ENCODE results near the gene MLANA.

MLANA gene

GRCh38 chr9:5853617-5854016, 37.1 kb upstream of the MLANA start (continued):
- no peak for TF ChIP-seq ZNF311 (tag by site-specific recombination; IDR thresholded peaks at IDR 0.05; ENCODE audit: borderline replicate concordance)
- no peak for TF ChIP-seq ZNF398 (tag by site-specific recombination; IDR thresholded peaks at IDR 0.05)
- TF ChIP-seq BCL6B (tag by site-specific recombination; IDR thresholded peaks at IDR 0.05), result no peak
- TF ChIP-seq IKZF3 (tag by site-specific recombination; IDR thresholded peaks at IDR 0.05), result no peak

GRCh38 chr9:5854063-5854790, 36.5 kb upstream of the MLANA start:
- H3K9me3 ChIP-seq (ENCODE audit: control insufficient read depth, insufficient read depth, low read depth, low read length), result no peaks in the 10 kb centered on the region
- H3K36me3 ChIP-seq (ENCODE audit: control insufficient read depth in 2 of 2, insufficient read depth in 1 of 2, low read length in 2 of 2), result no peaks in the 10 kb centered on the region
- ChIA-PET POLR2A (interaction anchor here (1.0 kb wide), 1 partner anchor 226 kb away, joined by 3 read pairs; no protein-coding TSS in a partner anchor), CTCF (interaction anchor here (0.9 to 1.1 kb wide), 2 partner anchors 10 to 170 kb away, joined by 3 read pairs; no protein-coding TSS in a partner anchor)
- H3K4me1 ChIP-seq (ENCODE audit: control insufficient read depth, insufficient read depth, low read length), result no peaks in the 10 kb centered on the region
- no peak overlapping the region for H3K4me3 ChIP-seq (ENCODE audit: low read depth, low read length)
- no peak overlapping the region for H3K27ac ChIP-seq (ENCODE audit: extremely low read depth, low read depth, low read length)
- TF ChIP-seq ZSCAN23 (tag by site-specific recombination; IDR thresholded peaks at IDR 0.05) (no peak), ZBTB48 (tag by site-specific recombination; IDR thresholded peaks at IDR 0.05) (no peak), ZNF280C (tag by site-specific recombination; IDR thresholded peaks at IDR 0.05) (no peak), ZNF18 (tag by site-specific recombination; IDR thresholded peaks at IDR 0.05) (no peak), ZNF311 (tag by site-specific recombination; IDR thresholded peaks at IDR 0.05; ENCODE audit: borderline replicate concordance) (no peak), ZNF140 (tag by site-specific recombination; IDR thresholded peaks at IDR 0.05) (no peak), ZNF548 (tag by site-specific recombination; IDR thresholded peaks at IDR 0.05) (no peak)

GRCh38 chr9:5857928-5858327, 32.8 kb upstream of the MLANA start:
- CTCF ChIA-PET, result interaction anchor here (0.5 to 1.8 kb wide), 4 partner anchors 10 to 36 kb away, joined by 3 to 6 read pairs (median 6); partner anchors contain the start of gene ERMP1
- POLR2A ChIA-PET, result no interaction called here
- TF ChIP-seq ZFP41 (tag by site-specific recombination; IDR thresholded peaks at IDR 0.05; ENCODE audit: borderline replicate concordance), result no peak
- no peak for TF ChIP-seq ZNF138 (tag by site-specific recombination; IDR thresholded peaks at IDR 0.05; ENCODE audit: borderline replicate concordance)
- no peak for TF ChIP-seq GLIS2 (tag by site-specific recombination; IDR thresholded peaks at IDR 0.05)
- TF ChIP-seq ZNF394 (tag by site-specific recombination; IDR thresholded peaks at IDR 0.05; ENCODE audit: borderline replicate concordance), result no peak
- no peak for TF ChIP-seq ZBTB26 (tag by site-specific recombination; optimal IDR thresholded peaks at IDR 0.05)
- no peak for TF ChIP-seq ZNF585B (tag by site-specific recombination; IDR thresholded peaks at IDR 0.05)

More at GRCh38 chr9:5857928-5858327, 32.8 kb upstream of the MLANA start:
- no peaks in the 10 kb centered on the region for H3K4me1 ChIP-seq (ENCODE audit: control insufficient read depth, insufficient read depth, low read length)
- no peaks in the 10 kb centered on the region for H3K9me3 ChIP-seq (ENCODE audit: control insufficient read depth, insufficient read depth, low read depth, low read length)
- H3K27ac ChIP-seq (ENCODE audit: extremely low read depth, low read depth, low read length), result no peak overlapping the region
- H3K4me3 ChIP-seq (ENCODE audit: low read depth, low read length), result no peak overlapping the region
- H3K36me3 ChIP-seq (ENCODE audit: control insufficient read depth in 2 of 2, insufficient read depth in 1 of 2, low read length in 2 of 2), result no peaks in the 10 kb centered on the region

Data from HEK293 (cell line).